ENCODE results near the gene CACNA1C. TPM values are rescaled to one million over a fixed set of nuclear protein-coding genes. Genes with fewer than 3 reads are reported as not detected.

Gene CACNA1C
- total RNA-seq, 2 donors from 2014 or later: 8.1 to 18.2 TPM

GRCh38 chr12:2382370-2383155 is 329.8 kb downstream of the CACNA1C start:
- Histone ChIP-seq H3K27me3 (replicated peaks; ENCODE audit: insufficient read depth) (no peaks in the 10 kb centered on the region), H3K4me1 (replicated peaks) (no peaks in the 10 kb centered on the region), H3K36me3 (no peaks in the 10 kb centered on the region), H3K4me3 (no peak overlapping the region), H3K27ac (no peak overlapping the region), H3K9me3 (no peaks in the 10 kb centered on the region)
- DNase-seq (ENCODE audit: low spot score): no peak
- intact Hi-C loops (cut with DNase I): loop anchor here (10.0 kb wide), 1 partner anchor 328 kb away; the partner anchor contains the start of gene CACNA1C
- 72% methylated on average over 5 of the region's 5 CpGs for WGBS
- TF ChIP-seq POLR2A (IDR thresholded peaks at IDR 0.05) (no peak), POLR2AphosphoS5 (IDR thresholded peaks at IDR 0.05) (no peak), CTCF (IDR thresholded peaks at IDR 0.05) (no peak)

DNA sequence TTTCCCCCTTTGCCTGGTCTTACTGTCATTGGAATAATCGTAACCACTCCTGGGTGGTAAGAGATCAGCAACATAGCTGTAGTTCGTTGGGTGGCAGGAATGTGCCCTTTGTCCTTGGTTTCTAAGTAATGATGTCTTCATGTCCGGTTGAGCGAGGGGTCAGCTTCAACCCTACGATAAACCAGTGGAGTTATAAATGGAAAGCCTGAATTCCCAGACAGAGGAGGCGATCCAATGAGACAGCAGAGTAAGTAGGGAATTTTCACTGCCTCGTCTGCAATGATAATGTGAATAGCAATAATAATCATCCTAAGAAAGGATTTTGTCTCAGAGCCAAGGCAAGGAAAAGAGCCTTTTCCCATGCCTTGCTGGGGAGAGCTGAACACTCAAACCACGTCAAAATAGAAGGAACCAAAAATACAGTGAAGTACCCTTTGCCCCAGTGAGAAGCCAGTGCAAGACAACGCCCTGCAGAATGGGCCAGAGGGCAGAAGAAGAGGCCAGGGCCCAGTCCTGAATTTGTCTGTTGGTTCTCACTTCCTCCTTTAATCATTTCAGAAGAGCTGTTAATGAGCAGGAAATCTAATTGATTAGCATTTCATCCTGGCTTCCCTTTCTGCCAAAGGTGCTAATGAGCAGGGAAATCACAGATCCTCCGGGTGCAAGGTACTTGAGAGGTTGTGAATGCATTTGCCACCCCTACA is 330.7 kb downstream of the CACNA1C start:
- H3K27ac ChIP-seq: no peak overlapping the region
- intact Hi-C loops (cut with DNase I): loop anchor here (2.0 to 10.0 kb wide), 2 partner anchors 99 to 329 kb away; partner anchors contain the start of gene CACNA1C

GRCh38 chr12:2384029-2384386 is 331.2 kb downstream of the CACNA1C start:
- no peak overlapping the region for H3K4me3 ChIP-seq
- intact Hi-C loops (cut with DNase I): loop anchor here (2.0 to 10.0 kb wide), 2 partner anchors 99 to 329 kb away; partner anchors contain the start of gene CACNA1C
- peak overlapping the region in 1 of 2 donors; percentile 53 for H3K27ac ChIP-seq
- no peaks in the 10 kb centered on the region for H3K4me1 ChIP-seq (replicated peaks)
- 87% methylated on average over 6 of the region's 6 CpGs for WGBS
- no peak for TF ChIP-seq POLR2A (IDR thresholded peaks at IDR 0.05)
- TF ChIP-seq CTCF (IDR thresholded peaks at IDR 0.05): no peak
- TF ChIP-seq POLR2AphosphoS5 (IDR thresholded peaks at IDR 0.05): no peak
- no peak for DNase-seq (ENCODE audit: low spot score)
- H3K27me3 ChIP-seq (replicated peaks; ENCODE audit: insufficient read depth): no peaks in the 10 kb centered on the region
- no peaks in the 10 kb centered on the region for H3K36me3 ChIP-seq
- H3K9me3 ChIP-seq: no peaks in the 10 kb centered on the region

More for the DNA sequence above, 330.7 kb downstream of the CACNA1C start:
- TF ChIP-seq CTCF (IDR thresholded peaks at IDR 0.05) (no peak), POLR2A (IDR thresholded peaks at IDR 0.05) (no peak), POLR2AphosphoS5 (IDR thresholded peaks at IDR 0.05) (no peak)
- Histone ChIP-seq H3K4me1 (replicated peaks) (no peaks in the 10 kb centered on the region), H3K4me3 (no peak overlapping the region), H3K9me3 (no peaks in the 10 kb centered on the region), H3K36me3 (no peaks in the 10 kb centered on the region), H3K27me3 (replicated peaks; ENCODE audit: insufficient read depth) (no peaks in the 10 kb centered on the region)
- WGBS: 72% methylated on average over 10 of the region's 10 CpGs
- DNase-seq (ENCODE audit: low spot score): no peak

DNA sequence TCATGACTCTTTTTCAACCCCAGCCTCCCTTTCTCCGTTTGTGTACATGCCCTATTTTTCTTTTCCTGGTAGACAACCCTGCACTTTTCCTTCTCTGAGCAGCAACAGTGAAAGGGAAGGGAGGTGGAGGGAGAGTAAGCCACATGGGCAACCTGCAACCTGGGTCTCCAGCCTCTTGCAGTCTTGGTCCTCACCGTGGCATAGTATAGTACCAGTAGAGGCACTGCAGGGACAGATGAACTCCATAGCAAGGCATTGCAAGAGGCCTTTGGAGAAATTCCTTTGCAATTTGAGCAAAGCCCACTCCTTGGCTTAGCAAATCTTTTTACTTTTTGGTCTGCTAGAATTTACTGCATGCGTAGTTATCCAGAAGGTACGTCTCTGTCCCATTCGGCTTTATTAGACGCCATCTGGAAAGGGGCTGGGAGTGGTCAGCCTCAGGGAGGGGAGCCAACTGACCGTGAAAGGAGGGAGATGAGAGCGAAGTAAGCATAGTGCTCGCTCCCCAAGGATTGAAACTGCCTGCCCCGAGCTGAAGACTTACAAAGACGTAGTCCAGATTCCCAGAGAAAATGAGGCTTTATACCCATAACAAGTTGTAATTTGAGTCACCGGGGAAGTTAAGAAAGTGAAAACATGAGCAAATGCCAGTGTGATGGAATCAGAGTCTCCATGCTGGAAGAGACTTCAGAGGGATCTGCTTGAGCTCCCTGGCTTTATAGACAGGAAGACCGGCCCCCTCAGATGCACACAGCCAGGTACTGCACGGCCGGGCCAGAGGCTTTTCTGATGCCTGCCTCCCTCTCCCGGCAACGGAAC is 332.0 kb downstream of the CACNA1C start:
- H3K4me3 ChIP-seq: no peak overlapping the region
- no peak for DNase-seq (ENCODE audit: low spot score)
- intact Hi-C loops (cut with DNase I): loop anchor here (2.0 to 10.0 kb wide), 2 partner anchors 100 to 330 kb away; partner anchors contain the start of gene CACNA1C

More for the DNA sequence above, 332.0 kb downstream of the CACNA1C start:
- Histone ChIP-seq H3K36me3 (no peaks in the 10 kb centered on the region), H3K27me3 (replicated peaks; ENCODE audit: insufficient read depth) (no peaks in the 10 kb centered on the region), H3K27ac (peak overlapping the region; percentile 37 to 53), H3K9me3 (no peaks in the 10 kb centered on the region), H3K4me1 (replicated peaks) (no peaks in the 10 kb centered on the region)
- TF ChIP-seq POLR2AphosphoS5 (IDR thresholded peaks at IDR 0.05) (no peak), CTCF (IDR thresholded peaks at IDR 0.05) (no peak), POLR2A (IDR thresholded peaks at IDR 0.05) (no peak)
- WGBS: 31% methylated on average over 17 of the region's 17 CpGs
